ENCODE results near the gene RCBTB1. TPM values are rescaled to one million over a fixed set of nuclear protein-coding genes. Genes with fewer than 3 reads are reported as not detected.

RCBTB1 gene
- total RNA-seq, 1 donor from 2014 or later, result 10.1 TPM

GRCh38 chr13:49536144-49536873, 49.0 kb downstream of the RCBTB1 start:
- Histone ChIP-seq H3K4me3 (no peak overlapping the region), H3K36me3 (peaks cover 0 to 20% of the 10 kb centered on the region in 2 donors), H3K4me1 (no peaks in the 10 kb centered on the region), H3K27ac (no peak overlapping the region), H3K27me3 (no peaks in the 10 kb centered on the region), H3K9me3 (no peaks in the 10 kb centered on the region)
- TF ChIP-seq POLR2A (IDR thresholded peaks at IDR 0.05) (no peak), CTCF (IDR thresholded peaks at IDR 0.05) (no peak), POLR2AphosphoS5 (IDR thresholded peaks at IDR 0.05; ENCODE audit: insufficient read depth in 1 of 2, low read depth in 1 of 2) (no peak)
- intact Hi-C loops (cut with DNase I), result no loop called here
- DNase-seq (ENCODE audit: extremely low spot score in 2 of 2), result no peak

- intact Hi-C loops (cut with DNase I), result no loop called here
- DNase-seq (ENCODE audit: extremely low spot score in 2 of 2), result no peak
- TF ChIP-seq POLR2A (IDR thresholded peaks at IDR 0.05) (no peak), CTCF (IDR thresholded peaks at IDR 0.05) (no peak), POLR2AphosphoS5 (IDR thresholded peaks at IDR 0.05; ENCODE audit: insufficient read depth in 1 of 2, low read depth in 1 of 2) (no peak)
Observed at GRCh38 chr13:49533591-49534269, 51.6 kb downstream of the RCBTB1 start.

DNA sequence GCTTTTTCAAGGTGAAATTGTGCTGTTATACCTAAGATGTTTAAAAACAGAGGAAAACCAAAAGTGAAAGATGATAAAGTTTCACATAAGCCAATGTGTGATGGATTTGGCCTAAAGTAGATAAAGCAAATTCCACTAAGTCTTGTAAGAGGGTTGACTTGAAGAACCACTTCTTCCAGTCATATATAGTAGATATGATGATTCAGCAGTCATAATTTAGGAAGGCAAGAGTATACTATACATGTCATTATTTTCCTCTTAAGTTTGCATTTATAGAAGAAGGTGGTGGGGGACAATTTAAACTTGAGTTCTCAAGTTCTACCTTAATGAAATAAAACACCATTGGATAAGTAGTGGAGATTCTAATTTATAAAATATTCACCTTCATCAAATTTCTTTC, 52.3 kb downstream of the RCBTB1 start:
- Histone ChIP-seq H3K9me3 (no peaks in the 10 kb centered on the region), H3K4me3 (no peak overlapping the region), H3K27me3 (no peaks in the 10 kb centered on the region), H3K27ac (no peak overlapping the region), H3K36me3 (peaks cover 0 to 9% of the 10 kb centered on the region in 2 donors), H3K4me1 (no peaks in the 10 kb centered on the region)
- DNase-seq (ENCODE audit: extremely low spot score in 2 of 2), result no peak
- TF ChIP-seq POLR2AphosphoS5 (IDR thresholded peaks at IDR 0.05; ENCODE audit: insufficient read depth in 1 of 2, low read depth in 1 of 2), result no peak
- no peak for TF ChIP-seq CTCF (IDR thresholded peaks at IDR 0.05)
- no peak for TF ChIP-seq POLR2A (IDR thresholded peaks at IDR 0.05)
- intact Hi-C loops (cut with DNase I), result no loop called here

More at GRCh38 chr13:49533591-49534269, 51.6 kb downstream of the RCBTB1 start:
- no peaks in the 10 kb centered on the region for H3K4me1 ChIP-seq
- no peaks in the 10 kb centered on the region for H3K27me3 ChIP-seq
- H3K4me3 ChIP-seq, result no peak overlapping the region
- no peak overlapping the region for H3K27ac ChIP-seq
- no peaks in the 10 kb centered on the region for H3K9me3 ChIP-seq
- peaks cover 0 to 9% of the 10 kb centered on the region in 2 donors for H3K36me3 ChIP-seq

DNA sequence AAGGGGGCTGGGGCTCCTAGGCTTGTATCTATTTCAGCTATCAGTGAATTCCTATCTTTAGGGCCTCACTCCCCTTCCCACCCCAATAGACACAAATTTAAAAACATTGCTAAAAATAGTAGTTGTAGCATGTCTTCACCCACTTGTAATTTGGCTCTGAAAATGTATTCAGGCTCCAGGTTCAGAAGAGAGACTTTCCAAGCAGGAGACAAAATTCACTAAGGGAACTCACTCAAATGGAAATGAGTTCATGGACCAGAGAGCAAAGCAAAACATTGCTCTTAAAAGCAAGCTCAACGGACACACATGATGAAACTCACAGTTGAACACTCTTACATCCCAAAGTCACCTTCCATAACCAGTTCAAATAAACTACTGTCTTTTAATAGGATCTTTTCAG, 52.8 kb downstream of the RCBTB1 start:
- H3K27ac ChIP-seq, result no peak overlapping the region
- intact Hi-C loops (cut with DNase I), result no loop called here
- peaks cover 0 to 9% of the 10 kb centered on the region in 2 donors for H3K36me3 ChIP-seq
- TF ChIP-seq CTCF (IDR thresholded peaks at IDR 0.05), result no peak
- TF ChIP-seq POLR2A (IDR thresholded peaks at IDR 0.05), result no peak
- TF ChIP-seq POLR2AphosphoS5 (IDR thresholded peaks at IDR 0.05; ENCODE audit: insufficient read depth in 1 of 2, low read depth in 1 of 2), result no peak
- H3K9me3 ChIP-seq, result no peaks in the 10 kb centered on the region
- DNase-seq (ENCODE audit: extremely low spot score in 2 of 2), result no peak
- H3K4me3 ChIP-seq, result no peak overlapping the region
- H3K27me3 ChIP-seq, result no peaks in the 10 kb centered on the region
- no peaks in the 10 kb centered on the region for H3K4me1 ChIP-seq

DNA sequence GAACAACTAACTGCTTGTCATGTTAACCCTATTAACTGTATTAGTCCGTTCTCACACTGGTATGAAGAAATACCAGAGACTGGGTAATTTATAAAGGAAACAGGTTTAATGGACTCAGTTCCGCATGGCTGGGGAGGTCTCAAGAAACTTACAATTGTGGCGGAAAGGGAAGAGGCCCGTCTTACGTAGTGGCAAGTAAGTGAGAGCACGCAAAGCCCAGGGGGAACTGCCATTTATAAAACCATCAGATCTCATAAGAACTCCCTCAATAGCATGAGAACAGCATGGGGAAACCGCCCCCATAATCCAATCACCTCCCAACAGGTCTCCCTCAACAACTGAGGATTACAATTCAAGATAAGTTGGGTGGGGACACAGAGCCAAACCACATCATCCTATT, 54.9 kb downstream of the RCBTB1 start:
- Histone ChIP-seq H3K27me3 (no peaks in the 10 kb centered on the region), H3K27ac (no peak overlapping the region), H3K9me3 (no peaks in the 10 kb centered on the region), H3K36me3 (peaks cover 0 to 9% of the 10 kb centered on the region in 2 donors), H3K4me1 (no peaks in the 10 kb centered on the region), H3K4me3 (no peak overlapping the region)
- DNase-seq (ENCODE audit: extremely low spot score in 2 of 2), result no peak
- TF ChIP-seq POLR2AphosphoS5 (IDR thresholded peaks at IDR 0.05; ENCODE audit: insufficient read depth in 1 of 2, low read depth in 1 of 2), result no peak
- no peak for TF ChIP-seq POLR2A (IDR thresholded peaks at IDR 0.05)
- no peak for TF ChIP-seq CTCF (IDR thresholded peaks at IDR 0.05)
- intact Hi-C loops (cut with DNase I), result no loop called here
